OCI-LY3 (cell line): ENCODE data around the gene TXNDC11.

Source experiments
- CTCF ChIP-seq: fragments of 200-600, 300-600 bp; sonication (generic); IDR thresholded peaks from 2 replicates; pipeline ENCODE4 v1.5.1; 2014; ENCODE audit warnings: antibody characterized with exemption, low read length, low read depth
- EZH2phosphoT487 ChIP-seq: fragments of 200-600 bp; shearing (Covaris generic); IDR thresholded peaks from 2 replicates; pipeline ENCODE4 v1.6.1; 2018; ENCODE audit warnings: antibody characterized with exemption, mixed run types, low read depth

GRCh38 chr16:11688520-11688886 is 54.2 kb downstream of the TXNDC11 start:
- TF ChIP-seq CTCF: no peak
- no peak for TF ChIP-seq EZH2phosphoT487
